Activated naive CD4-positive, alpha-beta T cell treated with anti-CD3 and anti-CD28 coated beads, Interleukin-2, amount 50 U/mL, for 24 hours (primary cell): ENCODE results near the gene FER1L5.

ENCODE experiments used
- H3K27ac Mint-ChIP-seq: one replicate; pipeline ENCODE4 v1.8.0; 2021; ENCODE audit warnings: mild to moderate bottlenecking, mixed read lengths
- H3K27me3 Mint-ChIP-seq: one replicate; pipeline ENCODE4 v1.8.0; 2021; ENCODE audit warnings: mixed read lengths
- H3K36me3 Mint-ChIP-seq: one replicate; pipeline ENCODE4 v1.8.0; 2021; ENCODE audit warnings: mixed read lengths
- H3K4me1 Mint-ChIP-seq: one replicate; pipeline ENCODE4 v1.8.0; 2021; ENCODE audit warnings: mixed read lengths
- H3K4me3 Mint-ChIP-seq: one replicate; pipeline ENCODE4 v1.8.0; 2021; ENCODE audit warnings: mild to moderate bottlenecking, mixed read lengths
- H3K9me3 Mint-ChIP-seq: one replicate; pipeline ENCODE4 v1.8.0; 2021; ENCODE audit warnings: mixed read lengths

The FER1L5 gene

DNA sequence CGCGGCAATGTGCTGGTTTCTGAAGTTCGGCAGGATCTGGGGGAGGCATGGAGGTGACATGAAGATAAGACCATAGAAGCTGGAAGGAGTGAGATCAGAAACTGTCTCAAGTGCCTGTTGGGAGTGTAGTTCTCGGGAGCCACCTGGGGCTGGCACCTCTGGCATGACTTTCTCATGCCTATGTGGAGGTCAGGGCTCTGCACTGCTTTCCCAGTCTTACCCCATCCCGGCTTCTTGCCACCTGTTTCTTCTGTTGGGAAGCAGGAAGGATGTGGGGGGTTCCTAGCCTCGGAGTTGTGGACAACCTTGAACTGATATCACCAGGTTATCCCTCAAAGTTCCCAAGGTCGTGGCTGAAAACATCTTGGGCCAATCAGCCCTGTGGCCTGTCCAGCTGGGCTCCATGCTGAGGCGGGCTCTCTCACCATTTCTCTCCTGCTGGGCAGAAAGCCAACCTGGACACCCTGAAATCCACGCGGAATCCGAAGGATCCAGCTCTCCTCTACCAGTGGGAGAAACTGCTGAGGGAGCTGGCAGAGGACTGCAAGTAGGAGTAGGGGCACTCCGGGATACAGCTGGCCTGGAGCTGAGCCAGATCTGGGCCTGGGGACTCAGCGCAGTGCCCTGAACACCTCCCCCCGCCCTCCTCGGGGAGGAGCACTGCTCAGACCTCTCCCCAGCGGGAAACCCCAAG is 42.5 kb downstream of the FER1L5 start:
- H3K27ac Mint-ChIP-seq: no peak overlapping the region
- H3K27me3 Mint-ChIP-seq: peaks cover 6% of the 10 kb centered on the region
- no peak overlapping the region for H3K4me3 Mint-ChIP-seq
- H3K4me1 Mint-ChIP-seq: no peaks in the 10 kb centered on the region
- no peaks in the 10 kb centered on the region for H3K36me3 Mint-ChIP-seq
- H3K9me3 Mint-ChIP-seq: no peaks in the 10 kb centered on the region

DNA sequence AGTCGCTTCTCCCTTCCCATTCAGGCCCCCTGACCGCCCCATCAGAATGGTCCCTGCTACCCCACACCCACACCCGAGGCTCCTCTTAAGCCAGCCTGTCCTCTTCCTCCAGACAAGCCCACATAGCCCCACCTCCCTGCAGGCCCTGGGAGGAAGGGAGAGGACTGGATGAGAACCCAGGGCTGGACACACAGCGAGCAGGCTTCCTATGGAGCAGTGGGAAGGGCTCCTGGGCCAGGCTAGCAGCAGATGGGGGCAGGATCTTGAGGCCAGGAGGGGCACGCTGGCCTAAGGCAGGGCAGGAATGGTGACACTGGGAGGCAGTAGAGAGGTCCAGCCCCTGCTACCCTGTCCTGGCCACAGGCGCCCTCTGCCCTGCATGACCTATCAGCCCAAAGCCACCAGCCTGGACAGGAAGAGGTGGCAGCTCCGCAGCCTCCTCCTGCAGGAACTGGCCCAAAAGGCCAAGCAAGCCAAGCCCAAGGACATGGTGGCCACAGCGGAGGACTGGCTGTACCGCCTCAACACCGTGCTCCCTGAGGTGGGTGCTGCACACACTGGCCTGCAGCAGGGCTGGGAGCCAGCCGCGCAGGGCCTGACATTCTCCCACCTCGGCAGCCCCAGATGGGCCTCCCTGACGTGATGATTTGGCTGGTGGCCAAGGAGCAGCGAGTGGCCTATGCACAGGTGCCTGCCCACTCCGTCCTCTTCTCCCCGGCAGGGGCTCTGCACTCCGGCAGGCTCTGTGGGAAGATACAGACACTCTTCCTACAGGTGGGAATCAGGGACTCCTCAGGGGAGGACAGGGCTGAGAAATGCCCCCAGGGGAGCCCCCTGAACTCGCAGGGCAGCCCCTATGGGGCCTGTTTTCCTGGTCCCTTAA is 43.3 kb downstream of the FER1L5 start:
- no peaks in the 10 kb centered on the region for H3K9me3 Mint-ChIP-seq
- H3K36me3 Mint-ChIP-seq: no peaks in the 10 kb centered on the region

DNA sequence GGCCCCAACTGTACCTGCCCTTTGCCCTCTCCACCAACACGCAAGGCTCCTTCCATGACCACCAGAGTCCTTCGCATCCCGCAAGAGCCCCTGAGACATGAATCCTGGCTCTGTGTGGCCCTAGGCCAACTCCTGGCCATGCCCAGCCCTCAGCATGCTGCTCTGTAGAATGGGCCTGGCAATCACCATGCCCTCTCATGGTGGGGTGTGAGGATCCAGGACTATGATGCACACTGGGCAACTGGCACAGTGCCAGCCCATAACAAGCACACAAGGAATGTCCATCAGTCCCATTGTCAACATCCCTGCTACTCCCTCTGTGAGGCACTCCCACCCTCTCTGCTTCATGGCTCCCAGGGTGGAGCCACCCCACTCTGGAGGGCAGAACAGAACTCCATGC is 44.7 kb downstream of the FER1L5 start:
- H3K27me3 Mint-ChIP-seq: peaks cover 6% of the 10 kb centered on the region
- H3K4me3 Mint-ChIP-seq: no peak overlapping the region
- no peaks in the 10 kb centered on the region for H3K4me1 Mint-ChIP-seq
- H3K36me3 Mint-ChIP-seq: no peaks in the 10 kb centered on the region
- no peak overlapping the region for H3K27ac Mint-ChIP-seq
- no peaks in the 10 kb centered on the region for H3K9me3 Mint-ChIP-seq

More for the DNA sequence above, 43.3 kb downstream of the FER1L5 start:
- Mint-ChIP-seq H3K27me3 (peaks cover 6% of the 10 kb centered on the region), H3K4me1 (no peaks in the 10 kb centered on the region), H3K27ac (no peak overlapping the region), H3K4me3 (no peak overlapping the region)

DNA sequence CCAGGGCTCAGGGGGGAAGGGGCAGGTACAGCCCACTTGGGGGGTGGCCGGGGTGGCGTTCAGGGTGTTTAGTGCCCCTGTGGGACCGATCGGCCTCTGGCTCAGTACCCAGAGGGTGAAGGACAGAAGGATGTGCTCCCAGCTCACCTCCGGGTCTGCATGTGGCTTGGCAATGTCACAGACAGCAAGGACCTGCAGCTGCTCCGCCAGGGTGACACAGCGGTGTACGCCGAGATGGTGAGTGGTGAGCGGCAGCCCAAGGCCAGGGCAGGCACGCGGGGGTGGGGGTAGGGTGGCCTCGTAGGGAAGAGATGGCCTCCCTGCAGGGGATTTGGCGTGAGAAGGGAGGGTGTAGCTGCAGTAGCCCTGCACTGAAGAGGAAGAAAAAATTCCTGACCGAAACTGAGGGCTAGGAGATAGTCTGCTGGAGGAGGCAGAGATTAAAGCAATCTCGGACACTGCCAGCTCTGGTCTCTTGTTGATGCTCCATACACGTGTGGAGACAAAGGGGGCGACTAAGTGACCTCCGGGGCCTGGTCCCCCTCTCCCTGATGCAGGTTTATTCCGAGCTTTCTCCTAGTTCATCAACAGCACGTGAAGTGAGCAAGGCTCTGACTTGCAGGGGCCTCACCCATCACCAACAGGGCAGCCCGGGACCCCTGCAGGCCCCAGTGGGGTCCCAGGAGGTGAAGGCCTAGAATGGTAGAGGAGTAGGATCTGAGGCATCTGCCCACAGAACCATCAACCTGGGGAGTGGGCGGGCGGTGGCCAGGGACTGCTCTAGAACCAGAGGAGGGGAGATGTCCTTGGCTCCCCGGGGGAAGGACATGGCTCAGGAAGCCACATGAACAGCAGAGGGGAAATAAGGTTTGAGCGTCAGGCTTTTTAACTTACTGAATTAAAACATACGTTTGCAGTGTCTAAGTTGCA is 45.4 kb downstream of the FER1L5 start:
- no peaks in the 10 kb centered on the region for H3K36me3 Mint-ChIP-seq
- H3K4me3 Mint-ChIP-seq: no peak overlapping the region
- H3K9me3 Mint-ChIP-seq: no peaks in the 10 kb centered on the region
- peaks cover 6% of the 10 kb centered on the region for H3K27me3 Mint-ChIP-seq
- H3K4me1 Mint-ChIP-seq: no peaks in the 10 kb centered on the region
- no peak overlapping the region for H3K27ac Mint-ChIP-seq

DNA sequence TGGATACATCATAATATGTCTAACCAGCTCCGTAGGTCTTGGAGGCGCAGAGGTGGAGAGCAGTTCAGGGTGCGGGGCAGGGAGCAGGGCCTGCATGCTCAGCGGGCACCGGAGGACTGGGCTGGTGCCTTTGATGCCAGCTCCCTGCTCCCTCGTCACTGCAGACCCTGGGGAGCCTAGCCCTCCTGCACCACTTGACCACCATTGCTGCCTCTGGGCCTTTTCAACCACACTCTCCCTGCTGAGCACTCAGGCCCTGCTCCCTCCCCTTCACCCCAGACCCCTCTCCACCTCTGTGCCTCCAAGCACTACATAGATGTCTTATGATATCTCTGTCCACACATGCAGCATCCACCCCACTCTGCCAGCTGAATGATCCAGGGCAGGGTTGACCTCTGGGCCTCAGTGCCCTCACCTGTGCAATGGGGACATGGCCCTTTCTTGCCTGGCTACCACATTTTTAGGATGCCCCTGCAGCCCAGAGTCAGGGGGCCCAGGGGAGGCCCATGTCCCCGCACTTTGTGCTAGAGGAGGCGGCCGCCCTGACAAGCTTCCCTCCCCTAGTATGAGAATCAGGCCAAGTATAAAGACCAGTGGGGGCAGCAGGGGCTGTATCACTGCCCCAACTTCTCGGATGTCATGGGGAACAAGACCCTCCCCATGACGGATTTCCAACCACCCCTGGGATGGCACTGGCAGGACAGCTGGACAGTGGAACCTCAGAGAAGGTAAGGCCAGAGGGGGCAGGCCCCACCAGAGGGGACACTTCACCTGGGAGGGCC is 46.3 kb downstream of the FER1L5 start:
- Mint-ChIP-seq H3K4me1 (no peaks in the 10 kb centered on the region), H3K27ac (no peak overlapping the region), H3K4me3 (no peak overlapping the region), H3K27me3 (peaks cover 6% of the 10 kb centered on the region), H3K36me3 (no peaks in the 10 kb centered on the region), H3K9me3 (no peaks in the 10 kb centered on the region)

DNA sequence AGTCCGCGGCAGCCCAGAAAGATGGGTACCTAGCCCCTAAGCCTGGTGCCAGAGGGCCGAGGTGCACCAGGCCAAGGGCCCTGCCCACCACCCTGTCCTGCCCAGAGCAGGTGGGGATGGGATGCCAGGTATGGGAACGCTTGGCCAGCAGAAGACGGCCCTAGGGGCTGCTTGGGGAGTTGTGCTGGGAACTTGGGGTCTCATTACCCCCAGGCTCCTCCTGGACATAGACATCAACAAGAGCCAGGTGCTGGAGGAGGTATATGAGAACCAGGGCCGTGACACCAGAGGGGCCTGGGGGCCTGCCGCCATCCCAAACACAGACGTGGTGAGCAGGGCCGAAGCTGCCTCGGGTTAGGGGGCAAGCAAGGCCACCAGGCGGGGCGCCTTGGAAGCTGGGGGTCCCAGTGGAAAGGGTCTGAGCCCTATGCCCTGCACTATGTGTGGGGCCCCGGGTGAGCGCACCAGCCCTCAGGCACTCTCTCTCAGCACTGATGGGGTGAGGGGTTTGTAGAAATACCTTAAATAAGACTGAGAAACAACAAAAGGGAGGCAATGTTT is 46.9 kb downstream of the FER1L5 start:
- H3K27ac Mint-ChIP-seq: no peak overlapping the region
- H3K36me3 Mint-ChIP-seq: no peaks in the 10 kb centered on the region
- H3K9me3 Mint-ChIP-seq: no peaks in the 10 kb centered on the region
- no peaks in the 10 kb centered on the region for H3K4me1 Mint-ChIP-seq
- H3K27me3 Mint-ChIP-seq: peaks cover 2% of the 10 kb centered on the region
- no peak overlapping the region for H3K4me3 Mint-ChIP-seq

DNA sequence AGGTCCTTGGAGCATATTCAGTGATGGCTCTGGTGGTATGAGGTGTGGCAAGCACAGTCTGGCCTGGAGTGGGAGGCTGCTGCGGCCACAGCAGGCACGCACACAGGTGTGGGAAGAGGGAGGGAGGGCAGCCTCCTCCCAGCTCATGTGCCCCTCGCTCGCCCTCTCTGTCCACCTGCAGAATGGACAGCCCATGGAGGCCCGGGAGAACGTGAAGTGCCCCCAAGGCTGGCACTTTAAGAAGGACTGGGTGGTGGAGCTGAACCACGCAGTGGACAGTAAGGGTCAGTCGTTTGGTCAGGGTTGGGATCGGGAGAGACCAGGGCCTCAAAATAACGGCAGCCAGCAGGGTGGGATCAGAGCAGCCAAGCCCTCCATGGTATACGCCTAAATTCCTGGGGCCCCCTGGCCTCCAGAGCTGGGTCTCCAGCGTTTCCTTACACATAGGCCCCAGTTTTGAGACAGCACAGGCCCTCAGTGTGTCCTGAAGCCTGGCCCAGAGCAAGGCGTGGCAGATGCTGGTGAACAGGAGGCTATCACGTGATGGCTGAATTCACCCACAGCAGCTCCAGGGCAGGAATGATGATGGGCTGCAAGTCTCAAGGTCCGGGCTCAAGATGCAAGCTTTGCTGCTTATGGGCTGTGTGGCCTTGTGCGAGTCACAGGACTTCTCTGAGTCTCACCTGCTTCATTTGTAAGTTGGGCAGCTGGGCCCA is 47.9 kb downstream of the FER1L5 start:
- Mint-ChIP-seq H3K4me3 (no peak overlapping the region), H3K9me3 (no peaks in the 10 kb centered on the region), H3K36me3 (no peaks in the 10 kb centered on the region), H3K27ac (no peak overlapping the region), H3K27me3 (no peaks in the 10 kb centered on the region), H3K4me1 (no peaks in the 10 kb centered on the region)

DNA sequence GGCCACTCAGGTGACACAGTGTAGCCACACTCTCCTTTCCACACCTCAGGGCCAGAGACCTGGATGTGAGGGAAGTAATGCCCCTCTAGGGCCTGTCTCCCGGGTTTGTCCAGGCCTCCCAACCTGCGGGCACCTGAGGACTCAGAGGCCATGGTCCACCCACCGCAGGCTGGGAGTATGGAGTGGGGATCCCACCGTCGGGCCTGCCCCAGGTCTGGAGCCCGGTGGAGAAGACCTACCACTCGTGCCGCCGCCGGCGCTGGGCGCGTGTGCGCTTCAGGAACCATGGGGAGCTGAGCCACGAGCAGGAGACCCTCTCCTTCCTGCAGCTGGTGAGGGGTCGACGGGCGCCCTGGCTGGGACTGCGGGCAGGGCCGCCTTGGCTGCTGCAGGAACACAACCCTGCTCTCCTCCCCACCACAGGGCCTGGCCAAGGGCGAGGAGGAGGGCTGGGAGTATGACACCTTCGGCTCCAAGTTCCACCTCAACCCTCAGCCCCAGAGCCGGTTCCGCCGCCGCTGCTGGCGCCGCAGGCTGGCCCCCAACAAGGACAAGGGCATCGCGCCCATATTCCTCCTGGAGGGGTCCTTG is 48.6 kb downstream of the FER1L5 start:
- Mint-ChIP-seq H3K36me3 (no peaks in the 10 kb centered on the region), H3K4me1 (no peaks in the 10 kb centered on the region), H3K27me3 (no peaks in the 10 kb centered on the region), H3K4me3 (no peak overlapping the region), H3K9me3 (no peaks in the 10 kb centered on the region), H3K27ac (no peak overlapping the region)

DNA sequence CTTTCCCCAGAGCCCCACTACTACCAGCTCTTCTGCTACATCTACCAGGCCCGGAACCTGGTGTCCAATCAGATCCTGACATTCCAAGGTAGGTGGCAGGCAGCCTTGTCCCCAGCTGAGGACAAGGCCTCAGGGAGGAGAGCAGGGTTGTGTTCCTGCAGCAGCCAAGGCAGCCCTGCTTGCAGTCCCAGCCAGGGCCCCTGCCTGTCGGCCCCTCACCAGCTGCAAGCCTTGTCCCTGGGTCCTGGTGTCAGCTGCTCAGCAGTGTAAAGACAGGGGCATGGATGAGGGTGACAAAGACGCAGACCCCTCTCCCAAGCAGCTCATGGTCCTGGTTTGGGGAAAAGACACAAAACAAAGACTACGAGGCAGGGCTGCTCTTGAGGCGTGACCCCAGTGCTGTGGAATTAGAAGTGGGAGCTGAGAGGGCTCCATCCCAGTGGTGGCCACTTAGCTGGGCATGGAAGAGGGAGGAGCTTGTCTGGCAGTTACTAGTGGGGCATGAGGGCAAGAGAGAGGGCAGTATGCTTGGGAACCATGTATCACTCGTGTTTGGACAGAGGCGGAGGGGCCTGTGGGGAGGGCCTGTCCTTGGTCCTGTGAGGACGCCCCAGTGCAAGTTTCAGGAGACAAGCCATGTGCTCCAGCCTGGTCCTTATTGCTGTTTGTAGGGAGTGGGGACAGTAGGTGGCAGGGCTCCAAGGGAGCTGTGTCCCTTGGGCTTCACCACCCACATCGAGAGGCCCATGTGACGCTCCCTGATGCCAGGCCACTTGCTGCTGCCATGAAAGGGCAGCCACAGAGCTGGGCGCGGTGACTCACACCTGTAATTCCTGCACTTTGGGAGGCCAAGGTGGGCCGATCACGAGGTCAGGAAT is 49.8 kb downstream of the FER1L5 start:
- Mint-ChIP-seq H3K4me3 (no peak overlapping the region), H3K9me3 (no peaks in the 10 kb centered on the region), H3K36me3 (no peaks in the 10 kb centered on the region), H3K27me3 (no peaks in the 10 kb centered on the region), H3K27ac (no peak overlapping the region), H3K4me1 (no peaks in the 10 kb centered on the region)

DNA sequence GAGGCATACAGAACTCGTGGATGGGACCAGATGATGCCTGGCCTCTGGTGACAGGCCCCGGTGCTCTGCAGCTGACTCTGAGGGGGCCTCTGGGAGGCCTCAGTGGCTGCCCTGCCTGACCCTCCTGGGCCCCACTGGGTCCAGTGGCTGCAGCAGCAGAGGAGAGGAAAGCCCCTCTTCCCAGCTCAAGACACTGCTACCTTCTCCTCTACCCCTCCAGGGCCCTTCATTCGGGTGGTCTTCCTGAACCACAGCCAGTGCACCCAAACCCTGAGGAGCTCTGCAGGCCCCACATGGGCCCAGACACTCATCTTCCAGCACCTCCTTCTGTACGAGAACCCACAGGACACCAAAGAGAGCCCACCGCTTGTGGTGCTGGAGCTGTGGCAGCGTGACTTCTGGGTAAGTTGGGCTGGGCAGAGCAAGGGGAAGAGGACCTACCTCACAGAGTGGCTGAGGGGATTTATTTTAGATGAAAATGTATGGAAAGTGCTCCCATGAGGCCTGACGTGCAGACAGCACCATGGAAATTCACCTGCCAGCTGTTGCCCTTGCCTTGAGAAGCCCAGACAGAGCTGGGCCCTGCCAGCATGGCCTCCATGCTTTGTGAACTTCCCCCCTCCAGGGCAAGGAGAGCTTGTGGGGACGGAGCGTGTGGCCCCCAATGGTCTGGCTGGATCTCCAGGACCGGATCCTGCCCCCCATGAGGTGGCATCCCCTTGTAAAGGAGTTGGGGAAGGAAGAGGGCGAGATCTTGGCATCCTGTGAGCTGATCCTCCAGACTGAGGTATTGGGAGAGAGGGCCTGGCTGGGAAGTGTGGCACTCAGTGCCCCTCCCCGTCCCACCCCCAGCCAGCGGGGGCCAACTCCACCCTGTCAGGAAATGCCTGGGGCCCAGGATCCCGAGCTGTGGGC is 51.0 kb downstream of the FER1L5 start:
- no peaks in the 10 kb centered on the region for H3K27me3 Mint-ChIP-seq
- H3K27ac Mint-ChIP-seq: no peak overlapping the region

DNA sequence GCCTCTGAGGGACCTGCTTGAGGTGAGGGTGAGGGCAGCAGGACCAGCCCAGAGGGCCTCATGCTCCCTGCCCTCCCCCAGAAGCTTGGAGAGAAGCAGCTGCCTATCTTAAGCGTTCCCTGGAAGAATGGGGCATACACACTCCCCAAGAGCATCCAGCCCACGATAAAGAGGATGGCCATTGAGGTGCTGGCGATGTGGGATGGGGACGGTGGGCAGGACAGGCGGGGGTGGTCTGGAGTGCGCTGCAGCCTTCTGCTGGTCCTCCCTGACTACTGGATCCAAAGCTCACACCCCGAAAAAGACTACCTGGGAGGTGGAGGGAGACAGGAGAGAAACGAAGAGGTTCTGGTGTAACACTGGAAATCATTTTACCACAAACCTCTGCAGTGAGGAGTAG is 51.7 kb downstream of the FER1L5 start:
- H3K27ac Mint-ChIP-seq: no peak overlapping the region
- no peaks in the 10 kb centered on the region for H3K4me1 Mint-ChIP-seq
- H3K9me3 Mint-ChIP-seq: no peaks in the 10 kb centered on the region
- no peaks in the 10 kb centered on the region for H3K27me3 Mint-ChIP-seq
- H3K4me3 Mint-ChIP-seq: no peak overlapping the region
- no peaks in the 10 kb centered on the region for H3K36me3 Mint-ChIP-seq

More for the DNA sequence above, 51.0 kb downstream of the FER1L5 start:
- H3K4me1 Mint-ChIP-seq: no peaks in the 10 kb centered on the region
- H3K36me3 Mint-ChIP-seq: no peaks in the 10 kb centered on the region
- no peaks in the 10 kb centered on the region for H3K9me3 Mint-ChIP-seq
- no peak overlapping the region for H3K4me3 Mint-ChIP-seq

DNA sequence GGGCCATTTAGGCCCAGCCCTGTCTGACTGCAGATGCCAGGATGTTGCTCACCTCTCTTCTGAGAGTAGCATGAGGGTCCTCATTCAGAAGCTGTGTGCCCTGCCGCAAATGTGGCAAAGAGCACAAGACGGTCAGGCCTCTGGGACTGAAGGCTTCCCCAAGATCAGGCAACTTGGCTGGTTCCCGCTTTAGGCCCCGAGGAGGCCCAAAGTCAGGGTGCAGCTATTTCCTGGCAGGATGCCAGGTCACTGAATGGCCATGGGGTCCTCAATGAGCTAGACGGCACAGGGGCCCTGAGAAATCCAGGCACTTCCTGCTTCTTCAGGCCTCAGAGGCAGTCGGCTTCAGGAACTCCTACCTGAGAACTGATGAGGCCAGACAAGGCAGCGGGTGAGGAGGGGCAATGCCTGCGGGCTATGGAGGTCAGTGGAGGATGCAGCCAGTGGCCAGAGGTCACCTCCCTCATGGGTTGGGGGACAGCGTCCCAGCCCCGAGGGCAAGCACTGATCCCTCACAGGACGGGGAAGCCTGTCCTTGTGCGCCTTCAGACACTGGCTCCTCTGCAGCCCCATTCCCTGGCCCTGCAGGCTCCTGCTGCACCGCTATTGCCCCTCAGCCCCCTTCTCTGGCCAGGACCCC is 52.4 kb downstream of the FER1L5 start:
- H3K36me3 Mint-ChIP-seq: no peaks in the 10 kb centered on the region
- H3K27me3 Mint-ChIP-seq: no peaks in the 10 kb centered on the region
- no peaks in the 10 kb centered on the region for H3K9me3 Mint-ChIP-seq
- no peaks in the 10 kb centered on the region for H3K4me1 Mint-ChIP-seq
- H3K4me3 Mint-ChIP-seq: no peak overlapping the region
- no peak overlapping the region for H3K27ac Mint-ChIP-seq
